Tibial artery (tissue), 4 donors: ENCODE measurements around the gene KCNMB1.

Source experiments
- DNase-seq, 2 donors: peaks; one replicate each; pipeline ENCODE4 v3.0.0-alpha.2; 2019
- H3K27ac ChIP-seq, 2 donors: fragments of 200-600 bp; sonication (generic) in 1 of 2; 1 replicate in 1 of 2; 2 replicates in 1 of 2; pipeline ENCODE4 v1.5.1; 2018 to 2019; ENCODE audit warnings: mild to moderate bottlenecking in 1 of 2
- H3K27me3 ChIP-seq, 2 donors: fragments of 200-600 bp; sonication (generic) in 1 of 2; one replicate each; pipeline versions ENCODE4 v1.5.1 to v1.6.0; 2016 to 2019
- H3K36me3 ChIP-seq, 3 donors: fragments of 200-600 bp; sonication (generic) in 2 of 3; one replicate each; pipeline ENCODE4 v1.5.1; 2016 to 2019; ENCODE audit warnings: mild to moderate bottlenecking in 2 of 3
- H3K4me1 ChIP-seq, 4 donors: fragments of 200-600 bp; sonication (generic) in 2 of 4; 1 replicate in 3 of 4; 2 replicates in 1 of 4; pipeline ENCODE4 v1.5.1; 2016 to 2019
- H3K4me3 ChIP-seq, 2 donors: fragments of 200-600 bp; sonication (generic) in 1 of 2; 1 replicate in 1 of 2; 2 replicates in 1 of 2; pipeline ENCODE4 v1.5.1; 2018 to 2019; ENCODE audit warnings: mild to moderate bottlenecking in 2 of 2
- H3K9me3 ChIP-seq, 3 donors: fragments of 200-600 bp; sonication (generic) in 1 of 3; one replicate each; pipeline ENCODE4 v1.5.1; 2016 to 2019
- intact Hi-C: fragments of 100-400 bp; cut with DNase I; formaldehyde crosslinking; loops from one replicate; pipeline ENCODE4 v1.15.0; 2023; ENCODE audit warnings: low total_unique reads
- TF ChIP-seq, protein P1 (sequence below), 2 experiments: fragments of 200-600 bp in 1 of 2; fragments of 450-650 bp in 1 of 2; IDR thresholded peaks; one replicate each; pipeline ENCODE4 v1.5.1; 2017 to 2019; ENCODE audit warnings: antibody characterized with exemption in 2 of 2, mild to moderate bottlenecking in 1 of 2, moderate library complexity in 1 of 2

The KCNMB1 gene

GRCh38 chr5:170355601-170356098 lies 33.5 kb downstream of the KCNMB1 start:
- Histone ChIP-seq H3K4me1 (peaks cover 0 to 4% (median 0%) of the 10 kb centered on the region in 4 donors), H3K36me3 (no peaks in the 10 kb centered on the region), H3K4me3 (no peak overlapping the region), H3K27ac (no peak overlapping the region), H3K27me3 (peaks cover 0 to 18% of the 10 kb centered on the region in 2 donors), H3K9me3 (no peaks in the 10 kb centered on the region)
- no peak for DNase-seq
- intact Hi-C loops, result no loop called here
- TF ChIP-seq, protein P1, sequence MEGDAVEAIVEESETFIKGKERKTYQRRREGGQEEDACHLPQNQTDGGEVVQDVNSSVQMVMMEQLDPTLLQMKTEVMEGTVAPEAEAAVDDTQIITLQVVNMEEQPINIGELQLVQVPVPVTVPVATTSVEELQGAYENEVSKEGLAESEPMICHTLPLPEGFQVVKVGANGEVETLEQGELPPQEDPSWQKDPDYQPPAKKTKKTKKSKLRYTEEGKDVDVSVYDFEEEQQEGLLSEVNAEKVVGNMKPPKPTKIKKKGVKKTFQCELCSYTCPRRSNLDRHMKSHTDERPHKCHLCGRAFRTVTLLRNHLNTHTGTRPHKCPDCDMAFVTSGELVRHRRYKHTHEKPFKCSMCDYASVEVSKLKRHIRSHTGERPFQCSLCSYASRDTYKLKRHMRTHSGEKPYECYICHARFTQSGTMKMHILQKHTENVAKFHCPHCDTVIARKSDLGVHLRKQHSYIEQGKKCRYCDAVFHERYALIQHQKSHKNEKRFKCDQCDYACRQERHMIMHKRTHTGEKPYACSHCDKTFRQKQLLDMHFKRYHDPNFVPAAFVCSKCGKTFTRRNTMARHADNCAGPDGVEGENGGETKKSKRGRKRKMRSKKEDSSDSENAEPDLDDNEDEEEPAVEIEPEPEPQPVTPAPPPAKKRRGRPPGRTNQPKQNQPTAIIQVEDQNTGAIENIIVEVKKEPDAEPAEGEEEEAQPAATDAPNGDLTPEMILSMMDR (IDR thresholded peaks at IDR 0.05), result no peak

GRCh38 chr5:170353961-170354360 lies 35.2 kb downstream of the KCNMB1 start:
- TF ChIP-seq, protein P1 (IDR thresholded peaks at IDR 0.05), result no peak
- intact Hi-C loops, result no loop called here
- no peak overlapping the region for H3K27ac ChIP-seq
- DNase-seq, result peak in 1 of 2 donors; percentile 58
- H3K36me3 ChIP-seq, result no peaks in the 10 kb centered on the region
- H3K9me3 ChIP-seq, result no peaks in the 10 kb centered on the region
- H3K4me3 ChIP-seq, result no peak overlapping the region
- peaks cover 0 to 4% (median 0%) of the 10 kb centered on the region in 4 donors for H3K4me1 ChIP-seq
- peaks cover 0 to 23% of the 10 kb centered on the region in 2 donors for H3K27me3 ChIP-seq

- no peak overlapping the region for H3K27ac ChIP-seq
- intact Hi-C loops, result no loop called here
These were observed 36.0 kb downstream of the KCNMB1 start for GRCh38 chr5:170353011-170353761.

DNA sequence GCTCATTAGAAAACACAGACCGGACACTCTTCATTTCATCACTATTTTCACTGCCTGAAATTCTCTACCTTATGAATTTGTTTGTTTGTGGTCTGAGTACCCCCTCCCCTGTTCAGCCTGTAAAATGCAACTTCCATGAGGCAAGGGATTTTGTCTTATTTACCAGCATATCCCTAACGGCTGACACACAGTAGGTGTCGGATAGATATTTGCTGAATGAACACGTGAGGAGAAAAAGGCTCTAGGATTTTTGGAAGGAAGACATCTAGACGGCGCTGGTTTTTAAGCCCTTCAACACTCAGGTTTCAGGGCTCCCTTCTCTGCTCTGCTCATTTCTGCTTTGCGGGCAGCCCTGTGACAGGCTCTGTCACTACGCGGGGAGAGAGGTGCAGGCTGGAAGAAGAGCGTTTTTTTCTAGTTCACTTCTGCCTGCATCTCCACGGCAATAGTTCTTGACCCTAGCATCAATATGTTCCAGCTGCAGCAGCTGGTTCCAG lies 41.0 kb downstream of the KCNMB1 start:
- TF ChIP-seq, protein P1 (IDR thresholded peaks at IDR 0.05), result peak; percentile 33 to 46
- Histone ChIP-seq H3K4me1 (peaks cover 0 to 5% (median 0%) of the 10 kb centered on the region in 4 donors), H3K27me3 (peaks cover 0 to 26% of the 10 kb centered on the region in 2 donors), H3K27ac (no peak overlapping the region), H3K36me3 (no peaks in the 10 kb centered on the region), H3K4me3 (no peak overlapping the region), H3K9me3 (peaks cover 0 to 7% (median 0%) of the 10 kb centered on the region in 3 donors)
- intact Hi-C loops, result no loop called here
- DNase-seq, result no peak

More at GRCh38 chr5:170353011-170353761, 36.0 kb downstream of the KCNMB1 start:
- TF ChIP-seq, protein P1 (IDR thresholded peaks at IDR 0.05), result no peak
- no peaks in the 10 kb centered on the region for H3K36me3 ChIP-seq
- no peaks in the 10 kb centered on the region for H3K9me3 ChIP-seq
- no peak overlapping the region for H3K4me3 ChIP-seq
- H3K4me1 ChIP-seq, result peaks cover 0 to 8% (median 0%) of the 10 kb centered on the region in 4 donors
- H3K27me3 ChIP-seq, result peaks cover 0 to 27% of the 10 kb centered on the region in 2 donors
- no peak for DNase-seq

- DNase-seq, result no peak
- TF ChIP-seq, protein P1 (IDR thresholded peaks at IDR 0.05), result no peak
- no peak overlapping the region for H3K4me3 ChIP-seq
- peaks cover 0 to 7% (median 0%) of the 10 kb centered on the region in 3 donors for H3K9me3 ChIP-seq
- H3K27me3 ChIP-seq, result peaks cover 0 to 23% of the 10 kb centered on the region in 2 donors
- intact Hi-C loops, result no loop called here
- H3K36me3 ChIP-seq, result no peaks in the 10 kb centered on the region
- H3K4me1 ChIP-seq, result peaks cover 0 to 5% (median 0%) of the 10 kb centered on the region in 4 donors
- no peak overlapping the region for H3K27ac ChIP-seq
These were observed 42.1 kb downstream of the KCNMB1 start for GRCh38 chr5:170347022-170347567.
